Cardiac muscle cell (in vitro differentiated cells and primary cell): ENCODE data around the gene CASS4. TPM values are rescaled to one million over a fixed set of nuclear protein-coding genes. Genes with fewer than 3 reads are reported as not detected.

ENCODE experiments used
- DNase-seq, 2 donors: peaks; one replicate each; pipeline versions ENCODE4 v3.0.0 to v3.0.0-alpha.2; 2010 to 2017; ENCODE audit warnings: low read depth in 1 of 2, low spot score in 1 of 2
- H3K27ac ChIP-seq: fragments of 200-600 bp; sonication (generic); 2 replicates; pipeline ENCODE4 v1.5.1; 2016
- H3K27me3 ChIP-seq: fragments of 200-600 bp; sonication (generic); 2 replicates; pipeline ENCODE4 v1.6.0; 2016; ENCODE audit warnings: control low read depth
- H3K36me3 ChIP-seq: fragments of 200-600 bp; sonication (generic); 2 replicates; pipeline ENCODE4 v1.5.1; 2016; ENCODE audit warnings: control low read depth
- H3K4me1 ChIP-seq: fragments of 200-600 bp; sonication (generic); 2 replicates; pipeline ENCODE4 v1.8.1; 2017; ENCODE audit warnings: low read depth, mild to moderate bottlenecking, mixed run types
- H3K4me3 ChIP-seq: fragments of 200-600 bp; sonication (generic); 2 replicates; pipeline ENCODE4 v1.5.1; 2016; ENCODE audit warnings: mild to moderate bottlenecking
- H3K9me3 ChIP-seq: fragments of 200-600 bp; sonication (generic); 2 replicates; pipeline ENCODE4 v1.5.1; 2017; ENCODE audit warnings: low read depth, mild to moderate bottlenecking, control low read depth
- CTCF ChIP-seq: IDR thresholded peaks from 2 replicates; pipeline ENCODE4 v1.5.1; 2012; ENCODE audit warnings: low read depth, mild to moderate bottlenecking, low read length
- polyA plus RNA-seq: library from polyadenylated mRNA; unstranded; fragments of >200 nt; fragmentation: Nextera tagmentation; extraction: Ambion mirVana; gene quantifications from 2 replicates; pipeline ENCODE4 v1.2.1, GENCODE V29; 2016
- total RNA-seq: library from RNA; depleted of rRNA; stranded (reverse); fragments of >200 nt; gene quantifications from 2 replicates; pipeline ENCODE4 v1.2.3, GENCODE V29; 2016

Gene CASS4
- total and polyA plus RNA-seq, 2 experiments from 2014 or later: 0.12 TPM; not detected in 1

GRCh38 chr20:56468316-56469076 is 56.4 kb downstream of the CASS4 start, which contains the start of gene RTF2:
Gene RTF2, plus strand, starts transcription at chr20:56468627. Its CDS starts 71 bp downstream, at chr20:56468698.
- no peaks in the 10 kb centered on the region for H3K9me3 ChIP-seq
- peak within 1 kb of the TSS; percentile 84 for H3K4me3 ChIP-seq
- H3K27ac ChIP-seq: peak within 1 kb of the TSS; percentile 75
- H3K27me3 ChIP-seq: peaks cover 5% of the 10 kb centered on the region
- H3K4me1 ChIP-seq: peaks cover 6% of the 10 kb centered on the region
- H3K36me3 ChIP-seq: no peaks in the 10 kb centered on the region
- TF ChIP-seq CTCF: no peak
- peak; percentile 95 to 98 for DNase-seq

- H3K27ac ChIP-seq: peak overlapping the region; percentile 75
- no peak for DNase-seq
- TF ChIP-seq CTCF: no peak
- H3K27me3 ChIP-seq: peaks cover 2% of the 10 kb centered on the region
- H3K4me3 ChIP-seq: peak overlapping the region; percentile 84
- peaks cover 5% of the 10 kb centered on the region for H3K36me3 ChIP-seq
- no peaks in the 10 kb centered on the region for H3K9me3 ChIP-seq
- peaks cover 6% of the 10 kb centered on the region for H3K4me1 ChIP-seq
Observed at GRCh38 chr20:56469077-56469449, 57.0 kb downstream of the CASS4 start.

GRCh38 chr20:56483970-56484369 is 71.9 kb downstream of the CASS4 start:
- no peak for DNase-seq
- H3K27me3 ChIP-seq: no peaks in the 10 kb centered on the region
- no peak overlapping the region for H3K4me3 ChIP-seq
- H3K27ac ChIP-seq: no peak overlapping the region
- H3K9me3 ChIP-seq: no peaks in the 10 kb centered on the region
- peaks cover 27% of the 10 kb centered on the region for H3K36me3 ChIP-seq
- H3K4me1 ChIP-seq: no peaks in the 10 kb centered on the region
- no peak for TF ChIP-seq CTCF

- no peaks in the 10 kb centered on the region for H3K27me3 ChIP-seq
- no peak overlapping the region for H3K27ac ChIP-seq
- peaks cover 16% of the 10 kb centered on the region for H3K36me3 ChIP-seq
- no peak overlapping the region for H3K4me3 ChIP-seq
- DNase-seq: no peak
- no peaks in the 10 kb centered on the region for H3K9me3 ChIP-seq
- no peak for TF ChIP-seq CTCF
- H3K4me1 ChIP-seq: peaks cover 12% of the 10 kb centered on the region
Observed at GRCh38 chr20:56487216-56487615, 75.2 kb downstream of the CASS4 start.

GRCh38 chr20:56488566-56488965 is 76.5 kb downstream of the CASS4 start:
- Histone ChIP-seq H3K4me3 (no peak overlapping the region), H3K27me3 (no peaks in the 10 kb centered on the region), H3K9me3 (no peaks in the 10 kb centered on the region), H3K4me1 (peaks cover 12% of the 10 kb centered on the region), H3K36me3 (peaks cover 12% of the 10 kb centered on the region), H3K27ac (no peak overlapping the region)
- TF ChIP-seq CTCF: no peak
- no peak for DNase-seq
